Left ventricle myocardium inferior (tissue), 1 donor: ENCODE measurements around the gene REV3L. TPM values are rescaled to one million over a fixed set of nuclear protein-coding genes. Genes with fewer than 3 reads are reported as not detected.

ENCODE experiments used
- DNase-seq: peaks from one replicate; pipeline ENCODE4 v3.0.0-alpha.2; 2020
- H3K27ac ChIP-seq: fragments of 200-600 bp; replicated peaks from 2 replicates; pipeline ENCODE4 v1.8.0; 2021
- H3K27me3 ChIP-seq: fragments of 200-600 bp; 2 replicates; pipeline ENCODE4 v1.8.0; 2021; ENCODE audit warnings: low read depth
- H3K36me3 ChIP-seq: fragments of 200-600 bp; 2 replicates; pipeline ENCODE4 v1.8.0; 2021
- H3K4me1 ChIP-seq: fragments of 200-600 bp; 2 replicates; pipeline ENCODE4 v1.8.0; 2021
- H3K4me3 ChIP-seq: fragments of 200-600 bp; 2 replicates; pipeline ENCODE4 v1.8.0; 2021; ENCODE audit warnings: mild to moderate bottlenecking, moderate library complexity
- H3K9me3 ChIP-seq: fragments of 200-600 bp; replicated peaks from 2 replicates; pipeline ENCODE4 v1.8.0; 2021
- CTCF ChIP-seq: fragments of 200-600 bp; IDR thresholded peaks from 2 replicates; pipeline ENCODE4 v1.8.0; 2021; ENCODE audit warnings: antibody characterized with exemption, mild to moderate bottlenecking, borderline replicate concordance
- intact Hi-C: fragments of 100-400 bp; cut with micrococcal nuclease; formaldehyde crosslinking; loops from one replicate; pipeline ENCODE4 v1.11.0; 2022
- total RNA-seq: library from RNA; stranded (reverse); fragmentation: NEBNext Ultra II Directional; extraction: Animal tissue kit (Norgen Biotek cat#: 25700); gene quantifications from one replicate; pipeline ENCODE4 v1.2.1, GENCODE V29; 2021
- donor health status: DM: no; HTN: yes; CAD: no; lungs with severe emphysema.

Gene REV3L
- total RNA-seq, 1 donor from 2014 or later, result 12.5 TPM

- peaks cover 11% of the 10 kb centered on the region for H3K36me3 ChIP-seq
- DNase-seq, result no peak
- no peak for TF ChIP-seq CTCF
- intact Hi-C loops, result no loop called here
- H3K27ac ChIP-seq, result no peak overlapping the region
- H3K9me3 ChIP-seq, result no peaks in the 10 kb centered on the region
- peaks cover 52% of the 10 kb centered on the region for H3K4me1 ChIP-seq
- no peak overlapping the region for H3K4me3 ChIP-seq
- H3K27me3 ChIP-seq, result no peaks in the 10 kb centered on the region
These were observed 63.9 kb downstream of the REV3L start for GRCh38 chr6:111418971-111419693.

GRCh38 chr6:111417946-111418345 lies 65.1 kb downstream of the REV3L start:
- Histone ChIP-seq H3K27me3 (no peaks in the 10 kb centered on the region), H3K36me3 (peaks cover 11% of the 10 kb centered on the region), H3K27ac (no peak overlapping the region), H3K4me3 (no peak overlapping the region), H3K4me1 (peaks cover 41% of the 10 kb centered on the region), H3K9me3 (no peaks in the 10 kb centered on the region)
- DNase-seq, result no peak
- intact Hi-C loops, result no loop called here
- TF ChIP-seq CTCF, result no peak

- Histone ChIP-seq H3K4me3 (no peak overlapping the region), H3K4me1 (peaks cover 38% of the 10 kb centered on the region), H3K9me3 (no peaks in the 10 kb centered on the region), H3K27ac (peak overlapping the region; percentile 18), H3K27me3 (no peaks in the 10 kb centered on the region), H3K36me3 (peaks cover 11% of the 10 kb centered on the region)
- intact Hi-C loops, result no loop called here
- no peak for DNase-seq
- TF ChIP-seq CTCF, result no peak
These were observed 65.8 kb downstream of the REV3L start for GRCh38 chr6:111417181-111417585.

- no peaks in the 10 kb centered on the region for H3K27me3 ChIP-seq
- peaks cover 38% of the 10 kb centered on the region for H3K4me1 ChIP-seq
- intact Hi-C loops, result no loop called here
- no peak for TF ChIP-seq CTCF
- peaks cover 11% of the 10 kb centered on the region for H3K36me3 ChIP-seq
- no peak for DNase-seq
- H3K27ac ChIP-seq, result peak overlapping the region; percentile 18
- no peak overlapping the region for H3K4me3 ChIP-seq
- no peaks in the 10 kb centered on the region for H3K9me3 ChIP-seq
These were observed 66.5 kb downstream of the REV3L start for GRCh38 chr6:111416529-111416928.

- no peak overlapping the region for H3K4me3 ChIP-seq
- peaks cover 33% of the 10 kb centered on the region for H3K4me1 ChIP-seq
- no peak overlapping the region for H3K27ac ChIP-seq
- H3K27me3 ChIP-seq, result no peaks in the 10 kb centered on the region
- H3K9me3 ChIP-seq, result no peaks in the 10 kb centered on the region
- H3K36me3 ChIP-seq, result peaks cover 24% of the 10 kb centered on the region
- intact Hi-C loops, result no loop called here
- no peak for DNase-seq
- TF ChIP-seq CTCF, result no peak
These were observed 68.6 kb downstream of the REV3L start for GRCh38 chr6:111414373-111414772.
